K562 (cell line): ENCODE measurements around the gene SGMS1. TPM values are rescaled to one million over a fixed set of nuclear protein-coding genes. Genes with fewer than 3 reads are reported as not detected.

ENCODE experiments used
- ATAC-seq: fragments of 200-7000 bp; cut with Tn5 transposase; 3 replicates; pipeline ENCODE4 v1.9.1; 2020; ENCODE audit warnings: moderate library complexity
- BruUV-seq: library from RNA; stranded (reverse); fragments of 400-500 nt; replicated peaks from 2 replicates; lab custom pipeline; 2021; lab: Mats Ljungman, UMichigan
- CTCF ChIA-PET: fragments of 300-600 bp; formaldehyde crosslinking; extraction: SDS; loops from one replicate; lab custom pipeline; 2021; ENCODE audit warnings: low intra/inter-chr PET ratio; lab: Yijun Ruan, JAX
- POLR2A ChIA-PET: fragments of 300-600, 350-650 bp; sonication (Branson Sonifier 250); formaldehyde crosslinking; extraction: SDS; loops from one replicate; lab custom pipeline; 2021; ENCODE audit warnings: antibody characterized with exemption, inconsistent platforms; lab: Yijun Ruan, JAX
- DNase-seq, 4 experiments: peaks; one replicate each; pipeline versions ENCODE4 v3.0.0 to v3.0.0-alpha.2; 2011 to 2018; ENCODE audit warnings: low spot score in 3 of 4, mixed read lengths in 3 of 4; ENCODE audit errors: extremely low read depth in 1 of 4
- FAIRE-seq: peaks from 2 replicates; lab custom pipeline; 2011; peaks lifted over from hg19 to GRCh38; lab: Jason Lieb, UNC
- H2AFZ ChIP-seq: 2 replicates; pipeline ENCODE4 v1.6.0; 2011; ENCODE audit warnings: low read depth, low read length, control low read depth, inconsistent platforms
- H3K27ac ChIP-seq: fragments of 200-600 bp; 3 replicates; pipeline ENCODE4 v1.8.0; 2011; ENCODE audit warnings: low read depth, mild to moderate bottlenecking, control low read depth, inconsistent platforms, low read length, moderate library complexity, mixed read lengths; ENCODE audit errors: extremely low read depth
- H3K27me3 ChIP-seq, 2 experiments: fragments of 300-600 bp in 1 of 2; 2 replicates in 1 of 2; 3 replicates in 1 of 2; pipeline versions ENCODE4 v1.6.0 to v1.8.0; 2011; ENCODE audit warnings: inconsistent platforms in 2 of 2, low read length in 2 of 2, mild to moderate bottlenecking in 1 of 2, mixed read lengths in 1 of 2, moderate library complexity in 1 of 2; ENCODE audit not compliant: control insufficient read depth in 2 of 2, insufficient read depth in 2 of 2
- H3K36me3 ChIP-seq: fragments of 300-600 bp; 3 replicates; pipeline ENCODE4 v1.8.0; 2011; ENCODE audit warnings: mild to moderate bottlenecking, low read length, inconsistent platforms; ENCODE audit not compliant: control insufficient read depth, insufficient read depth
- H3K4me1 ChIP-seq, 2 experiments: fragments of 200-600 bp in 1 of 2; replicated peaks in 1 of 2; 2 replicates in 1 of 2; 3 replicates in 1 of 2; pipeline versions ENCODE4 v1.5.1 to v1.8.0; 2011; ENCODE audit warnings: inconsistent platforms in 2 of 2, low read length in 2 of 2, mild to moderate bottlenecking in 1 of 2, mixed read lengths in 1 of 2, moderate library complexity in 1 of 2; ENCODE audit not compliant: control insufficient read depth in 2 of 2, insufficient read depth in 2 of 2
- H3K4me2 ChIP-seq: 2 replicates; pipeline ENCODE4 v1.6.1; 2011; ENCODE audit warnings: low read length, control low read depth, inconsistent platforms, mixed read lengths; ENCODE audit not compliant: insufficient read depth
- H3K4me3 ChIP-seq: fragments of 200-600 bp; sonication (generic), shearing (Covaris generic); 2 replicates; pipeline ENCODE4 v1.5.1; 2016; ENCODE audit warnings: control low read depth, inconsistent platforms
- H3K79me2 ChIP-seq: fragments of 200-600 bp; 3 replicates; pipeline ENCODE4 v1.8.0; 2011; ENCODE audit warnings: low read length, inconsistent platforms; ENCODE audit not compliant: control insufficient read depth, insufficient read depth
- H3K9ac ChIP-seq, 2 experiments: 2 replicates each; pipeline versions ENCODE4 v1.6.0 to v1.6.1; 2011; ENCODE audit warnings: low read depth in 2 of 2, low read length in 2 of 2, control low read depth in 1 of 2, inconsistent platforms in 1 of 2, mild to moderate bottlenecking in 1 of 2, mixed read lengths in 1 of 2; ENCODE audit not compliant: insufficient read depth in 1 of 2
- H3K9me1 ChIP-seq: one replicate; pipeline ENCODE4 v1.6.0; 2011; ENCODE audit warnings: inconsistent platforms, mild to moderate bottlenecking, low read length, moderate library complexity; ENCODE audit not compliant: control insufficient read depth, insufficient read depth
- H3K9me3 ChIP-seq: replicated peaks from 2 replicates; pipeline ENCODE4 v1.5.1; 2011; ENCODE audit warnings: low read depth, low read length, inconsistent platforms; ENCODE audit not compliant: control insufficient read depth, insufficient read depth
- H4K20me1 ChIP-seq: replicated peaks from 2 replicates; pipeline ENCODE4 v1.6.1; 2011; ENCODE audit warnings: low read length, inconsistent platforms, mixed read lengths; ENCODE audit not compliant: control insufficient read depth, insufficient read depth
- BRF1 ChIP-seq: IDR thresholded peaks from 3 replicates; pipeline ENCODE4 v1.6.1; 2011; ENCODE audit warnings: borderline replicate concordance, mild to moderate bottlenecking; ENCODE audit not compliant: insufficient read length; ENCODE audit errors: extremely low read depth
- CBX1 ChIP-seq: sonication (generic); IDR thresholded peaks from 2 replicates; pipeline ENCODE4 v1.6.1; 2016; ENCODE audit warnings: antibody characterized with exemption, low read depth, mild to moderate bottlenecking
- EHMT2 ChIP-seq: fragments of 450-650 bp; IDR thresholded peaks from 2 replicates; pipeline ENCODE4 v1.6.1; 2018; ENCODE audit warnings: antibody characterized with exemption
- GATA2 ChIP-seq: sonication (generic); formaldehyde crosslinking; IDR thresholded peaks from 2 replicates; pipeline ENCODE4 v1.4.0; 2020; ENCODE audit warnings: mild to moderate bottlenecking, missing genetic modification reagents
- GATAD2B ChIP-seq: fragments of 450-650 bp; IDR thresholded peaks from 2 replicates; pipeline ENCODE4 v1.6.1; 2017; ENCODE audit warnings: mild to moderate bottlenecking, borderline replicate concordance
- HIVEP1 ChIP-seq: fragments of 250-450 bp; sonication (Bioruptor Pico); IDR thresholded peaks from 2 replicates; pipeline ENCODE4 v1.4.0; 2020; ENCODE audit warnings: mild to moderate bottlenecking
- MLX ChIP-seq, 2 experiments: fragments of 450-650 bp in 1 of 2; sonication (generic) in 1 of 2; formaldehyde crosslinking; conservative IDR thresholded peaks; 2 replicates each; pipeline versions ENCODE4 v1.4.0 to v1.8.1; 2020 to 2022; ENCODE audit warnings: mild to moderate bottlenecking in 1 of 2, missing genetic modification reagents in 1 of 2
- NR4A1 ChIP-seq, 2 experiments: fragments of 250-450 bp in 1 of 2; fragments of 450-650 bp in 1 of 2; sonication (Bioruptor Pico) in 1 of 2; IDR thresholded peaks; 2 replicates each; pipeline versions ENCODE4 v1.4.0 to v1.6.1; 2016 to 2020; ENCODE audit warnings: mild to moderate bottlenecking in 2 of 2, missing compliant biosample characterization in 1 of 2, missing genetic modification characterization in 1 of 2, moderate library complexity in 1 of 2
- RNF2 ChIP-seq: sonication (generic); IDR thresholded peaks from 2 replicates; pipeline ENCODE4 v1.6.1; 2016
- SIX5 ChIP-seq, 2 experiments: IDR thresholded peaks; 2 replicates each; pipeline ENCODE4 v1.6.1; 2011; ENCODE audit warnings: low read length in 2 of 2, borderline replicate concordance in 1 of 2, low read depth in 1 of 2, mild to moderate bottlenecking in 1 of 2, moderate library complexity in 1 of 2; ENCODE audit not compliant: insufficient read depth in 1 of 2
- SOX6 ChIP-seq: fragments of 450-650 bp; IDR thresholded peaks from 2 replicates; pipeline ENCODE4 v1.6.1; 2014; ENCODE audit warnings: mild to moderate bottlenecking
- SRF ChIP-seq, 2 experiments: fragments of 250-450, 450-650 bp in 1 of 2; sonication (Bioruptor Pico) in 1 of 2; sonication (generic) in 1 of 2; formaldehyde crosslinking; IDR thresholded peaks; 2 replicates each; pipeline versions ENCODE4 v1.5.0 to v1.5.1; 2020 to 2022; ENCODE audit warnings: mild to moderate bottlenecking in 1 of 2, missing genetic modification reagents in 1 of 2
- SRSF9 ChIP-seq: fragments of 200-400 bp; formaldehyde crosslinking; IDR thresholded peaks from 2 replicates; pipeline ENCODE4 v1.6.1; 2017; ENCODE audit warnings: low read depth, low read length, borderline replicate concordance
- TCF7L2 ChIP-seq: fragments of 150-350 bp; IDR thresholded peaks from 2 replicates; pipeline ENCODE4 v1.6.1; 2016; ENCODE audit warnings: low read depth, mild to moderate bottlenecking, low read length, moderate library complexity
- TEAD4 ChIP-seq, 2 experiments: sonication (generic) in 1 of 2; formaldehyde crosslinking in 1 of 2; IDR thresholded peaks; 2 replicates each; pipeline versions ENCODE4 v1.6.1 to v1.8.0; 2012 to 2022; ENCODE audit warnings: borderline replicate concordance in 1 of 2, inconsistent platforms in 1 of 2, low read length in 1 of 2, mild to moderate bottlenecking in 1 of 2, missing genetic modification reagents in 1 of 2
- TFAM ChIP-seq: fragments of 250-450 bp; sonication (Bioruptor Pico); conservative IDR thresholded peaks from 2 replicates; pipeline ENCODE4 v1.5.0; 2021; ENCODE audit warnings: mild to moderate bottlenecking, moderate library complexity
- ZFP91 ChIP-seq: sonication (generic); formaldehyde crosslinking; IDR thresholded peaks from 2 replicates; pipeline ENCODE4 v1.8.0; 2022; ENCODE audit warnings: mild to moderate bottlenecking, missing genetic modification reagents
- WGBS: fragments of 100-300 bp; shearing (Covaris generic); methylation state at CpG from one replicate; pipeline ENCODE4 v1.1.6; 2016; ENCODE audit warnings: low coverage, mixed read lengths; ENCODE audit not compliant: insufficient coverage; ENCODE audit errors: missing lambda C conversion rate; 5-methylcytosine and 5-hydroxymethylcytosine counted together
- in situ Hi-C: fragments of 300-500 bp; cut with MboI; formaldehyde crosslinking; loops from 4 replicates; pipeline ENCODE4 v1.15.0; 2018; ENCODE audit warnings: inconsistent platforms, mixed read lengths
- intact Hi-C: fragments of 100-400 bp; cut with micrococcal nuclease; formaldehyde crosslinking; loops from 2 replicates; pipeline ENCODE4 v1.14.2; 2022
- polyA plus RNA-seq, 8 experiments: library from polyadenylated mRNA; depleted of rRNA in 4 of 8; stranded (reverse) in 5 of 8; unstranded in 3 of 8; fragments of >200 nt; fragmentation: Nextera tagmentation in 2 of 8; fragmentation: Illumina TruSeq in 1 of 8; extraction: Ambion mirVana in 2 of 8; extraction: Trizol in 1 of 8; gene quantifications; 2 replicates each; pipeline versions ENCODE4 v1.2.1 to v1.2.3, GENCODE V29; 2011 to 2014; ENCODE audit warnings: inconsistent platforms in 1 of 8, missing spikeins in 1 of 8
- total RNA-seq, 7 experiments: library from RNA; depleted of rRNA in 6 of 7; stranded (reverse); fragments of >200 nt in 6 of 7; fragmentation: Illumina TruSeq in 2 of 7; extraction: Trizol in 2 of 7; gene quantifications; 2 replicates each; pipeline versions ENCODE4 v1.2.1 to v1.2.3, GENCODE V29; 2011 to 2021; ENCODE audit warnings: low replicate concordance in 1 of 7

SGMS1 gene
- total and polyA plus RNA-seq, 9 of the 15 experiments (the other 6 are each of a cell fraction or from before 2014, with no cell fraction given): 22.6 to 232 (median 82.2) TPM

GRCh38 chr10:50326757-50327701 lies 296.7 kb downstream of the SGMS1 start:
- H4K20me1 ChIP-seq: no peaks in the 10 kb centered on the region
- peak overlapping the region; percentile 82 for H3K4me2 ChIP-seq
- POLR2A ChIA-PET: interaction anchor here (0.6 to 4.8 kb wide), 10 partner anchors 9 to 985 kb away, joined by 3 to 59 read pairs (median 3); no protein-coding TSS in a partner anchor
- CTCF ChIA-PET: no interaction called here
- H3K9me1 ChIP-seq: no peaks in the 10 kb centered on the region
- FAIRE-seq (peak; percentile 96), DNase-seq (peak; percentile 91 to 99 (median 94)), ATAC-seq (peak; percentile 89)
- peaks cover 63% of the 10 kb centered on the region for H3K36me3 ChIP-seq
- H3K4me3 ChIP-seq: peak overlapping the region; percentile 38
- WGBS: under 1% methylated on average over 13 of the region's 13 CpGs
- H3K79me2 ChIP-seq: peaks cover 91% of the 10 kb centered on the region
- peak overlapping the region in 1 of 2 experiments; percentile 94; a peak in 2 of 4 replicates for H3K9ac ChIP-seq
- TSS peak; percentile 86 for BruUV-seq
- peak overlapping the region; percentile 97 for H3K27ac ChIP-seq
- no peaks in the 10 kb centered on the region for H3K27me3 ChIP-seq
- peak overlapping the region; percentile 14; the same call in 1 of the 2 replicates for H2AFZ ChIP-seq
- H3K9me3 ChIP-seq: no peaks in the 10 kb centered on the region
- intact Hi-C loops (loop anchor here (2.0 to 10.0 kb wide), 6 partner anchors 35 to 1142 kb away; partner anchors contain the start of genes SGMS1 and TMEM273), in situ Hi-C loops (no loop called here)
- peaks cover 21 to 80% of the 10 kb centered on the region in 2 experiments for H3K4me1 ChIP-seq
- TF ChIP-seq ZFP91 (CRISPR knock-in tag) (no peak), BRF1 (no peak), SIX5 (IDR thresholded peaks at IDR 0.05; ENCODE audit: borderline replicate concordance in 1 of 2, insufficient read depth in 1 of 2, low read depth in 1 of 2, low read length in 2 of 2) (no peak), TCF7L2 (no peak), SOX6 (no peak), GATA2 (CRISPR knock-in tag) (peak; percentile 91), GATAD2B (no peak), TFAM (CRISPR knock-in tag) (no peak), MLX (CRISPR knock-in tag; conservative IDR thresholded peaks at IDR 0.05) (no peak), SRSF9 (no peak), NR4A1 (CRISPR knock-in tag; IDR thresholded peaks at IDR 0.05) (no peak), NR4A1 (tag; IDR thresholded peaks at IDR 0.05) (peak; percentile 76), HIVEP1 (CRISPR knock-in tag) (no peak), TEAD4 (IDR thresholded peaks at IDR 0.05; ENCODE audit: low read length) (peak; percentile 98), TEAD4 (CRISPR knock-in tag; IDR thresholded peaks at IDR 0.05; ENCODE audit: borderline replicate concordance) (no peak), EHMT2 (no peak), SRF (CRISPR knock-in tag; IDR thresholded peaks at IDR 0.05) (peak in 1 of 2 experiments; percentile 79; a peak in 2 of 4 replicates), CBX1 (no peak), RNF2 (peak; percentile 99)
